Liver (tissue), 3 donors: ENCODE data around the gene CEP164.

Experiments used
- ATF3 ChIP-seq: IDR thresholded peaks from 2 replicates; pipeline ENCODE4 v1.6.1; 2016; ENCODE audit warnings: antibody characterized with exemption
- CTCF ChIP-seq: fragments of 150-350 bp; IDR thresholded peaks from 2 replicates; pipeline ENCODE4 v1.5.1; 2017; ENCODE audit warnings: improper control_type of control experiment, low read depth, low read length; ENCODE audit not compliant: missing input control
- EGR1 ChIP-seq, 2 donors: IDR thresholded peaks; 2 replicates each; pipeline ENCODE4 v1.6.1; 2016 to 2018; ENCODE audit warnings: antibody characterized with exemption in 2 of 2, low read depth in 2 of 2
- FOXA1 ChIP-seq: IDR thresholded peaks from 2 replicates; pipeline ENCODE4 v1.6.1; 2016; ENCODE audit warnings: antibody characterized with exemption
- GABPA ChIP-seq, 2 donors: IDR thresholded peaks in 1 of 2; conservative IDR thresholded peaks in 1 of 2; 2 replicates each; pipeline ENCODE4 v1.6.1; 2016; ENCODE audit warnings: antibody characterized with exemption in 2 of 2, mild to moderate bottlenecking in 1 of 2, moderate library complexity in 1 of 2
- HNF4A ChIP-seq, 2 donors: conservative IDR thresholded peaks; 2 replicates each; pipeline ENCODE4 v1.6.1; 2016; ENCODE audit warnings: antibody characterized with exemption in 2 of 2, mild to moderate bottlenecking in 2 of 2
- HNF4G ChIP-seq: IDR thresholded peaks from 2 replicates; pipeline ENCODE4 v1.6.1; 2016; ENCODE audit warnings: antibody characterized with exemption
- JUND ChIP-seq, 2 donors: IDR thresholded peaks; 2 replicates each; pipeline ENCODE4 v1.6.1; 2016; ENCODE audit warnings: antibody characterized with exemption in 2 of 2
- MAX ChIP-seq: IDR thresholded peaks from 2 replicates; pipeline ENCODE4 v1.6.1; 2016; ENCODE audit warnings: antibody characterized with exemption
- RAD21 ChIP-seq, 2 donors: IDR thresholded peaks; 2 replicates each; pipeline ENCODE4 v1.6.1; 2016; ENCODE audit warnings: antibody characterized with exemption in 2 of 2, mild to moderate bottlenecking in 2 of 2
- REST ChIP-seq: IDR thresholded peaks from 2 replicates; pipeline ENCODE4 v1.6.1; 2016; ENCODE audit warnings: antibody characterized with exemption, mild to moderate bottlenecking
- SP1 ChIP-seq: IDR thresholded peaks from 2 replicates; pipeline ENCODE4 v1.6.1; 2018; ENCODE audit warnings: antibody characterized with exemption, mild to moderate bottlenecking
- TAF1 ChIP-seq: conservative IDR thresholded peaks from 2 replicates; pipeline ENCODE4 v1.6.1; 2016; ENCODE audit warnings: antibody characterized with exemption, mild to moderate bottlenecking
- YY1 ChIP-seq: IDR thresholded peaks from 2 replicates; pipeline ENCODE4 v1.6.1; 2016; ENCODE audit warnings: antibody characterized with exemption, mild to moderate bottlenecking
- donor health status: healthy.
- donor health status: healthy.

- TF ChIP-seq CTCF = no peak
- TF ChIP-seq REST = no peak
- TF ChIP-seq FOXA1 = no peak
- TF ChIP-seq HNF4G = no peak
- TF ChIP-seq YY1 = no peak
- TF ChIP-seq HNF4A (conservative IDR thresholded peaks at IDR 0.05) = no peak
- no peak for TF ChIP-seq TAF1
- no peak for TF ChIP-seq GABPA (IDR thresholded peaks at IDR 0.05 in 1 of 2, conservative IDR thresholded peaks at IDR 0.05 in 1 of 2)
- TF ChIP-seq RAD21 (IDR thresholded peaks at IDR 0.05) = no peak
- TF ChIP-seq EGR1 (IDR thresholded peaks at IDR 0.05; ENCODE audit: low read depth in 2 of 2) = no peak
- TF ChIP-seq MAX = no peak
- no peak for TF ChIP-seq JUND (IDR thresholded peaks at IDR 0.05)
- TF ChIP-seq SP1 = no peak
- no peak for TF ChIP-seq ATF3
These were observed 66.7 kb downstream of the CEP164 start for GRCh38 chr11:117394221-117394925.
